GM20431 (cell line): ENCODE results near the gene HEBP1.
"Not testable (repeated sequence)": the region's sequence is repeated elsewhere in the genome, so short reads cannot be mapped to it uniquely, and the experiment has no call there.

ENCODE experiments used
- in situ Hi-C: fragments of 300-500 bp; cut with MseI, MboI; formaldehyde crosslinking; loops from one replicate; pipeline ENCODE4 v1.15.0; 2020; ENCODE audit warnings: low sequenced_read_pairs; ENCODE audit not compliant: unreplicated experiment

HEBP1 gene, protein sequence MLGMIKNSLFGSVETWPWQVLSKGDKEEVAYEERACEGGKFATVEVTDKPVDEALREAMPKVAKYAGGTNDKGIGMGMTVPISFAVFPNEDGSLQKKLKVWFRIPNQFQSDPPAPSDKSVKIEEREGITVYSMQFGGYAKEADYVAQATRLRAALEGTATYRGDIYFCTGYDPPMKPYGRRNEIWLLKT

DNA sequence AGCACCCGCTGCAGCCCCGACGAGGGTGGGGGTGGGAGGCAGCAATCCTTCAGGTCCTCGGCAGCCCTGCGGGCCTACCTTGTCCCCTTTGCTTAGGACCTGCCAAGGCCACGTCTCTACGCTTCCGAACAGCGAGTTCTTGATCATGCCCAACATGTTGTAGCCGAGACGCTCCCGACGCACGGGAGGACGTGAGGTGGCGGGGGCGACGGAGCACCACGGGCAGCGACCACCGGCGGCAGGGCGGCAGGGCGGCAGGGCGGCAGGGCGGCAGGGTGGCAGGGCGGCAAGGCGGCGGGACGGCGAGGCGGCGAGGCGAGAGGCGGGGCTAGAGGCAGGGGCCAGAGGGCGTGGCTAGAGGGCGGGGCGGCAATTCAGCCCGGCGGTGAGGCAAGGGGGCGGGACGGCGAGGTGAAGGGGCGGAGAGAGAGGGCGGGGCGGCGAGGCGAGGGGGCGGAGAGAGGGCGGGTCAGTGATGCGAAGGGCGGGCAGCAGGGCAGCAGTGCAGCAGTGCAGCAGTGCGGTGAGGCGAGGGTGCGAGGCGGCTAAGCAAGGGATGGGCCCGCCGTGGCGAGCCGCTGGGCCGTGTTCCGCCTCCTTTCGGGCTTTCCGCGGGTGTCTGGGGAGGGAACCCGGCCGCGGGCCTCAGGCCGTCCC, at the start of gene HEBP1:
Gene HEBP1, minus strand, starts transcription at position 307 of the 657 bp plus-strand sequence. Its CDS starts 151 bp downstream, at position 156.
- in situ Hi-C loops: no loop called here

DNA sequence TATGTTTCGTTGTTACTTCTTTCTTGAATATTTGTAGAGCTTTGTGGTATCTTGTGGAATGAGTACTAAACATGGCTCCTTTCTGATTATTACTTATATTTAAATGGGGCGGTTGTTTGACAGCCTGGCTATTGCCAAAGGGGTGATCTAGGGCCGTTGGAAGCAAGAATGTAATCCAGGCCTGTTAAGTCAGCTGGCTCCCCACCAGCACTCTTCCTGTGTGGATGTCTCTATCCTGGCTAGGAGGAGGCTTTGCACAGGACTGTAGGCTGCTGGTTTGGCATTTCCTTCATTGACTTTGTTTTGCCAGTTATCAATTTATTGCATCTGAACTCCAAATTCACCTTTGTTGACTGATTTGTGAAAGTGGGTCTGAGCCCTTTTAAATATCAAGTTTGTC, 49.8 kb upstream of the HEBP1 start:
- in situ Hi-C loops: no loop called here

DNA sequence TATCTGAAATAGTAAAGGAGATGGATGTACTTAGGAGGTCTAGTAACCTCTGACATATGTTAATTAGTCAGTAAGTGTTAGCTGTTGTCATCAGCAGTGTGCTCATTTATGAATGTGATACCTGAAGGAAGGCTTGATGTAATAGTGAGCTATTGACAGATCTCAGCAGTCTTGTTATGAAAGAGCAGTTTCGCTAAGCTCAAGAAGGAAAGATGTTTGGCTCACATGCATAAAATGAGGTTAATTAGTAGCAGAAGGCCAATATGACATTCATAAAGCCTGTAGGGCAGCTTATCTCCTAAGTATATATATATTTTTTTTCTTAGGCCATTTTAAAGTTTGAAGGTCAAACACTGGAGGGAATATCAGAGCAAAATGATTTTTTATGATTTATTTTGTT, 46.9 kb upstream of the HEBP1 start:
- in situ Hi-C loops: no loop called here

DNA sequence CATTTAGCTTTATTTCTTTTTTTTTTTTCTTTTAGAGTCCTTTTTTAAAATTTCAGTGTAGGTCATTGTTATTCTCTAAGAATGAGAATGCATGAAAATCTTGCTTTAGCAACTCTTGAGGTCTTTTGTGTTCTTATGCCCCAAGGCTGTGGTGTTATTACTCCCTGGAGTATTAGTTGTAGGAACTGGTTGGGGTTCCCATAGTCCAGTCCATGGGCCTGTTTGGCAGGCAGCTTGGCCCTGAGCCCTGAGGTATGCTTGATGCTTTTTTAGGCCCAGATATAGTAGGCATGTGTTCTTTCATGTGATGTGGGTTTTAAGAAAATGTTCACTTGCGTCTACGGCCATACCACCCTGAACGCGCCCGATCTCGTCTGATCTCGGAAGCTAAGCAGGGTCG, 45.8 kb upstream of the HEBP1 start:
- in situ Hi-C loops: no loop called here

DNA sequence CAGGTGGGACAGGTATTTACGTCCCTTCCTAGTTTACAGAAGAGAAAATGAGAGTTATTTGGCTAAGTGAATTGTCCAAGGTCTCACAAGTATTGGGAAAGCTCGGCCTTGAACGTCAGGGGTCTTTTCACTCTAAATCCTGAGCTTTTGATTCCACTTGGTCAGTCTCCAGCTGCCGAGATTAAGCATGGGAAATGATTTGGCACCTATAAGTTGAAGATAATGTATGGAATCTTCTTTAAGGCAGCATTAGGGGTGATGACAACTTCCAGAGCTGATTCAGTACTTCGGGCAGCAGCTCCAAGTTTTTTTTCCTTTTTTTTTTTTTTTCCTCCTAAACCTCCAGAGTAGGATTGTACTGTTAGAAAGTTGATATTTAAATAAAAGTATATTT, 44.8 kb upstream of the HEBP1 start:
- in situ Hi-C loops: no loop called here

DNA sequence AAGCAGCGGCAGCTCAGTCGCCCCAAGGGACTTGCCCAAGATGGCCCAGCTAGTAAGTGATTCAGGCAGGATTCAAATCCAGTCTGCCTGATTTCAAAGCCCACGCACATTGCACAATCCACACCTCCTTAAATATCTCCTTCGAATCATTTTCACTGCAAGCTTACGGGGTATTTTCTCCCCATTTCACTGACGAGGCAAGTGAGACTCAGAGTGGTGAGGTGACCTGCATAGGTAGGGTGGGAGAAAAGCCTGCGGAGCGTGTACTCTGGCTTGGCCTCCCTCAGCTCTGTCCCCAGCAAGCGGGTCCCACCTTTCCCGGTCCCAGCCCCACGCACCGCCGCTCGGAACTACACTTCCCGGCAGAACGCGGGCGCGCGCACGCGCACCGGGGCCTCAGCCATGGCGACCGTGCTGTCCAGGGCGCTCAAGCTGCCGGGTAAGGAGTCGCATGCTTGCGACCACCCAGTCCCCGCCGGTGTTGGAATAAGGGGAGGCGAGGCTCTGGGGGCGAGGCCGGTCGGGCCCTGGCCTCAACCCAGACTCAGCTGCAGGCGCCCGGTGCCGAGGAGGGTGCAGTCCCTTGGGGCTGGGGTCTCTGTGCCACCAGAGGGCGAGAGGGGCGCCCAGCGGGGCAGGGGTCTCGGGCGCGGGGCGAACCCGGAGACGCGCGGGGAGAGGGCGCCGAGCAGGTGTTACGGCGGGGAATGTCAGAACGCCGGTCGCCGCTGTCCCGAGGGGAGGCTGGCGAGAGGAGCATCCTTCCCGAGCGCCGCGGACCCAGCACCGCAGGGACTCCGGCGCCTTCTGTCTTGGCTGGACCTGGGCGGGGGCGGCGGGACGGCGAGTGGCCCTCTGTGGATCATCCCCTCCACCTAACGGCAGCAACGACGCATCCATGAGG, 44.2 kb upstream of the HEBP1 start, which contains the start of gene FAM234B:
Gene FAM234B, plus strand, starts transcription at position 380 of the 904 bp plus-strand sequence. Its CDS starts 23 bp downstream, at position 403.
- in situ Hi-C loops: no loop called here

DNA sequence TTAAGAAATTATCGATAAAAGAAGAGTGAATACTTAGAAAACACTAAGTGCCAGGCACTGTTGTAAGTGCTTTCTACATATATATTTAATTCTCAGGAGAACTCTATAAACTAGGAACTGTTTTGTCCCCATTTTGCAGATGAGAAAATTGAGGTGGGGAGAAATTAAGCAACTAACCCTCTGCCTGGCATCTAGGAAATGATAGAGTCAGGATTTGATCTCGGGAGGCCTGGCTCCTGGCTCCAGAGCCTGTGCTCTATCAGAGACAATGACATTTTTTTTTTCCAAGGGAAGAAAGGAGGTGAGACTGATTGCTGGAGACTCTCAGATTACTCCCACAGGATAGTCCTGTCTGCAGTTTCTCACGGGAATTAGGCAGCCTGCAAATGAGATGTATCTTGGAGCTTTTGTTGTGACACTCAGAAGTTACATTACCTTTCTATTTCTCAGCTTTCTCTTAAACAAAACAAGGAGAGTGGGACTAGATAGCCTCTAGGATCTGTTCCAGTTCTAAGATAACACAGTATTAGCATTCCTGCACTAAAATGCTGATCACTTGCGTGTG, 42.7 kb upstream of the HEBP1 start:
- in situ Hi-C loops: no loop called here

DNA sequence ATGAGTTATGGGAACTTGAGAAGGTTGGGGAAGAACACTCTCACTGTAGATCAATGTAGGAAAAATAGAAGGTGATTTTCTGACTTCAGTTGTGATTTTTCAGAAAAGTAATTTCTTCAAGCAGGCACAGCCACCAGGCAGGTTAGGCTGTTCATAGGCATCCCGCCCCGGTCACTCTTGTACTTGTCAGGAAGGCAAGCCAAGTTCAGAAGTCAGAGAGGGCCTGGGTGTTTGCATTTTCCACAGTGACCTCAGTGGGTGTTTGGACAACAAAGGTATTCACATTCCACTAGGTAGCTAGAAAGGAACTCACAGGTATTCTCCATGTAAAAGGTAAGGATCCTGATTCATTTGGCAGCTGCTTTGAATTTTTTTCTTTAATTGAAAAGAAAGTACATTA, 41.2 kb upstream of the HEBP1 start:
- in situ Hi-C loops: no loop called here

DNA sequence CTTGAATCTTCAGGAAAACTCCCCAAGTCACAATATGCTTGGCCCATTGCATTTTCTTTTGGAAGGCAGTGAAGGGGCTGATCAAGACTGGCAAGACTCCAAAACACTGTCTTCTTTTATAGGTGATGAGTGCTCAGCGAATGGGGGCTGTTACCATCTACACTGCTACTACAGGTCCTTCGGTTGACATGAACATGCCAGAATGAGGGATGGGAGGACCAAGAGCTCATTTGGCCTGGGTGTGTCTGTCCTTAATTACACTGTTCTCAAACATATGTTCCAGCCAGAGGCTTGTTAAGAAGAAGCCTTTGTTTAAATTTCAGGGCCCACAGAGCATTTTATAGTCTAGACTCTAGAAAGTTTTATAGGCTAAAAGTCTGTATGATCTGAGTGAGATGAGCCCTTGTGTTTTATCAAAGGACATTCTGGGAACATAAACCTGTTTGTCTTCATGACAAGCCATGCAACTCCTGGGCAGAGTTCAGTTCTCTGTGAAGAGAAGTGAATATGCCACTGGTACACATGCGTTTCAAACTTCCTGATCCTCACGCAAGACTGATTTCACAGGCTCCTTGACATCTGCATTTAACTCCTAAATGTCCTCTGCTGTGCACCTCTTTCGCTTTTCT, 39.4 kb upstream of the HEBP1 start:
- in situ Hi-C loops: no loop called here

DNA sequence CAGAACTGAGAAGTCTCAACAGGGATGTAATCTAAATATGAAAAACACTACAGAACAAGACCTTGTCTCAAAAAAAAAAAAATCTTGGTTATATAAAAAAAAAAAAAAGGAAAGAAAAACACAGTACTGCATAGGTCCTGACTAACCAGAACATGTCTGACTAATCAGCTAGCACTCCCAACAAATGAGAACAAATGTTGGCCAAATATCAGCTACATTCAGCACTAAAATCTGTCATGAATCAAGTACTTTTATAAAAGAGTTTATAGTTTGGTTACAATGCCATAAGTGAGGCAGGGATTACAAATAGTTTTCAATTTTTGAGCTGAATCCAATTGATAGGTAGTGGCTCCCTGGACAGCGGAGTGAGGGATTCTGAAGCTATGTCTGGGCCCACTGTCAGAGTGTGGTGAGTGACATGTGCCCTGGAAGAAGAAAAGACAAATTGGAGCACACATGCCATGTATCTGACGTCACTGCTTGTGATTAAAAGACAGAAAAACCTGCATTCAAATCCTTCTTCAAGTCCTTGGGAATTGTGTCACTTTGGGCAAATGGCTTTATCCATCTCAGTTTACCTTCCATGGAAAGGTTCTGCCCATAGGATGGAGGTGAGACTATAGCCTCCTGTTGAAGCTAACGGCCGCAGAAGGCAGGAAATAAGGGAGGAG, 38.6 kb upstream of the HEBP1 start:
- in situ Hi-C loops: no loop called here

DNA sequence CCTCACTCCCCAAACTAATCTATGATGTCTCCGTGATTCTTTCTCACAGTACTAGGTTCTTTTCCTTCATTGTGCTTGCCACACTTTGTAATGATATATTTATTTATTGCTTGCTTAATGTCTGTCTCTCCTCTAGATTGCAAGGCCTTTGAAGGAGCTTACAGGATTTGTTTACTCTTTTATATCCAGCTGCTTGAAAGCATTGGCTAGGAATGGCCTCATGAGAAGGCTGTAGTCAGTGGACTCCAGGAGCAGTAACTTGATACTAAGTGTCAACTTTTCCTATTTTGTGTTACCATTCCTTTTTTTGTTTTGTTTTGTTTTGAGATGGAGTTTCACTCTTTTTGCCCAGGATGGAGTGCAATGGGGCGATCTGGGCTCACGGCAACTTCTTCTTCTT, 36.8 kb upstream of the HEBP1 start:
- in situ Hi-C loops: no loop called here

DNA sequence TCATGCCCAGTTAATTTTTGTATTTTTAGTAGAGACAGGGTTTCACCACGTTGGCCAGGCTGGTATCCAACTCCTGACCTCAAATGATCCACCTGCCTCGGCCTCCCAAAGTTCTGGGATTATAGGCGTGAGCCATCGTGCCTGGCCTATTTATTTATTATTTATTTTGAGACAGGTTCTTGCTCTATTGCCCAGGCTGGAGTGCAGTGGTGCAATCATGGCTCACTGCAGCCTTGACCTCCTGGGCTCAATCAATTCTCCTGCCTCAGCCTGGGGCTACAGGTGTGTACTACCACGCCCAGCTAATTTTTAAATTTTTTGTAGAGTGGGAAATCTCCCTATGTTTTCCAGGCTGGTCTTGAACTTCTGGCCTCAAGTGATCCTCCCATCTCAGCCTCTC, 35.3 kb upstream of the HEBP1 start:
- in situ Hi-C loops: not testable (repeated sequence)

DNA sequence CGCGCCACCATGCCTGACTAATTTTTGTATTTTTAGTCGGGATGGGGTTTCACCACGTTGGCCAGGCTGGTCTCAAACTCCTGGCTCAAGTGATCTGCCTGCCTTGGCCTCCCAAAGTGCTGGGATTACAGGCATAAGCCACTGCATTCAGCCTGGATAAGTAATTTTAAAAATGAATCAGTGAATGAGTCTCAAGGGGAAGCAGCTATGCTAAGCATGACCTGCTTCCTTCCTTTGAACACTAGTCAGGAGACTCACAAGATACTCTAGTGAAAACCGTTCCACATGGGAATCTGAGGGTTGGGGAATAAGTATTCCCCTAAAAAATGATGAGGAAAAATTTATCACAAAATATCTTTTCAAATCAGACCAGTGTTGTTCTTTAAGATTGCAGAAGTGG, 33.4 kb upstream of the HEBP1 start:
- in situ Hi-C loops: no loop called here

DNA sequence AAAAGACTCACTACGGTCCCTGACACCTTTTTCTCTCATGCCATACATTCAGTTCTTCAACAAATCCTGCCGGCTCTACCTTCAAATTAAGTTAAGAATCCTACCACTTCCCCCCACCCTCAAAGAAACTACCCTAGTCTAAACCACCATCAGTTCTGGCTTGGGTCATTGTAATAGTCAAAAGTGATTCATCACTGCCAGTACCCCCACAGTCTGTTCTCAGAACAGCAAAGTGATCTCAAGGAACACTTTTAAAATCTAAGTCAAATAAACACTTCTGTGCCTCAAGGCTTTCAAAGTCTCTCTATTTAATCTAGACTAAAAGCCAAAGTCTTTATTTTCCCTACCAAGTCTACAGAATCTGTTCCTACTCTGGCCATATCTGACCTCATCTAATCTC, 32.1 kb upstream of the HEBP1 start:
- in situ Hi-C loops: no loop called here

DNA sequence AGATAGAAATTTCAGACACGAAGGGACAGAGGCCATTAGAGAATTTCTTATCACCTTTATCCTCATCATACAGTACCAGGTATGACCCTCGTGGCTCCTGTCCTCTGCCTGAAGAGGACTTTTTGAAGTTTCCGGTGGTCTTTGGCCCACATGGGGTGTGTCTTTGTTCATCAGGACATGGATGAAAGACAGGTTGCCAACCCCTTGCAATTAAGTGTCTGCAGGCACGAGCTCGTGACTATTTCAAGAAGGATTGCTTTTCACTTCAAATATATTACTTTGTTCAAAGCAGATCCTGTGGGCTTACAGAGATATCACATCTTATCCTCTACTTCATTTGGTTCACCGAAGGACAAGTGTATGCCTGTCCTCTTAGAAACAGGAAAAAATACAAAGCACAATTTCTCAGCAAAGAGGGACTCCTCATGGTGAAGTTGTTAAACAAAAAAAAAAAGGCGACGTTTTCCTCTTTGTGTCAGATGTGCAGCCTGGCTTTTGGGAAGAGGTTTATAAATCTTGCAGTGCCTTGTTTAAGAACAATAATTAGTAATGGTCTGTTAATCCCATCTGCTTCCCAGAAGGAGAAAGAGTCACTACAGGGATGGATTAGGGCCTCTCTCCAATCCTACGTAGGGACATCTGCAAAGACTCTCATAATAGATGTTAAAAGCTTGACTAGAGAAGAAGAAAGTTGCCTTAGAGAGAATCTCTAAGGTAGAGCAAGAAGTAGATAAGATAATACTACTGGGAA, 30.7 kb upstream of the HEBP1 start:
- in situ Hi-C loops: no loop called here

DNA sequence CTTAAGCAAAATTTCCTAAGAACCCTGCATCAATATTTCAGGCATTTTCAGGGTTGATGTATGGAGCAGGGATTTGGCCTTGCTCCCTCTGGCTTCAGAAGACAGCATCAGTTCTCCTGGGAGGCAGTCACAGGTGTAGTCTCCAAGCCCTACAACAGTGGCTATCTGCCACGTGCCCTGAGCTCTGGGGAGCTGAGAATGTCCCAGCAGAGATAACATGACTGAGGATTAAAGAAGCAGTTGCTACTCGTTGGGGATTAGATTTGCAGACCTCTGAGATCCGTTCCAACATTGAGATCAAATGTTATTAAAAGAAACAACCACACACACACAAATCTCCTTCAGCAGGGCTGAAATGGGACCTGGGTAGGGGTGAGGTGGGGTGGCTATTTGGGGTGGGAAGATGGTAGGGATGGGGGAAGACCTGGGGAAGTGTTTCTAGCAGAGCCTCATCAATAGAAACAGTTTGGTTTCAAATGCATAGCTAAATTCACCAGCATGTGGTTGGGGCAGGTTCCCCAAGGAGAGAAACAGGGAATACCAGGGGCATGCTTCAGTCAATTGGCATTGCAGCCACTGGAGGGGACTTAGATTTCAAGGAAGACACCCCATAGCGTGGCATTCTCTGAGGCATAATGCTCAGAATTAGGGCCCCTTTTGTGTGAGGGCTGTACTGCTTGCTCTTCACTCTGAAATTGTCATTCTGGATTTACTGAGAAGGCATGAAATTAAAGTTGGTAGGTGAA, 28.9 kb upstream of the HEBP1 start:
- in situ Hi-C loops: no loop called here

DNA sequence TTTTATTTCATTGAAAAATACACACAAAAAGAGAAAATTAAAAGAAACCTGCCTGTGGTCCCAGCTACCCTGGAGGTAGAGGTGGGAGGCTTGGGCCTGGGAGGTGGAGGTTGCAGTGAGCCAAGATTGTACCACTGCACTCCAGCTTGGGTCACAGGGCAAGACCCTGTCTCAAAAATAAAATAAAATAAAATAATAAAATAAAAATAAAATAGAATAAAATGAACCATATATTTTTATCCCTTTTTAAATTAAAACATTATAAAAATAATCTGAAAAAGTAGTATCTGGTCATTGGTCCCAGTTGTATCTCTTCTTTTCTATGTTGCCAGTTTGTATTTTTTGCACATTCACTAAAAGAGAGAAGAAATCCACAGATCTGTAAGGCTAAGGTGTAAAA, 27.4 kb upstream of the HEBP1 start:
- in situ Hi-C loops: no loop called here

DNA sequence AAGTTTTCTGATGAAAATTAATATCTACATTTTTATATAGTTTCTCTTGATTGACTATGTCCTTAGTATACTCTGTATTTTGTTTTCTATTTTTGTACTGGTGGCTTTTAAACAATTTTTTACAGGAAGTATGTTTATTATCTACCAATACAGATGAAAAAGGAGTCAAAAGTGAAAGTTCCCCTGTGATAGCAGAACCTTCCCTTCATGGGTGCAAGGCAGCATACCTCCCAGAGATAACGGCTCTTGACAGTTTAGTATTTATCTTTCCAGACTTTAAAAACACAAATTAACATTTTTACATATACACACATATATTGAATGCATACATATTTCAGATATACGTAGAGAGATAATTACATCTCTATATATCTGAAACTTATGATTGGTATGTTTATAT, 27.0 kb upstream of the HEBP1 start:
- in situ Hi-C loops: no loop called here
